HG03565 (cell line): Measurements from ENCODE around the gene RPRD1B.

Source experiments
- ATAC-seq: cut with Tn5 transposase; IDR thresholded peaks from one replicate; pipeline ENCODE4 v1.9.1; 2021; ENCODE audit warnings: mild to moderate bottlenecking, moderate library complexity; ENCODE audit not compliant: unreplicated experiment

The RPRD1B gene

DNA sequence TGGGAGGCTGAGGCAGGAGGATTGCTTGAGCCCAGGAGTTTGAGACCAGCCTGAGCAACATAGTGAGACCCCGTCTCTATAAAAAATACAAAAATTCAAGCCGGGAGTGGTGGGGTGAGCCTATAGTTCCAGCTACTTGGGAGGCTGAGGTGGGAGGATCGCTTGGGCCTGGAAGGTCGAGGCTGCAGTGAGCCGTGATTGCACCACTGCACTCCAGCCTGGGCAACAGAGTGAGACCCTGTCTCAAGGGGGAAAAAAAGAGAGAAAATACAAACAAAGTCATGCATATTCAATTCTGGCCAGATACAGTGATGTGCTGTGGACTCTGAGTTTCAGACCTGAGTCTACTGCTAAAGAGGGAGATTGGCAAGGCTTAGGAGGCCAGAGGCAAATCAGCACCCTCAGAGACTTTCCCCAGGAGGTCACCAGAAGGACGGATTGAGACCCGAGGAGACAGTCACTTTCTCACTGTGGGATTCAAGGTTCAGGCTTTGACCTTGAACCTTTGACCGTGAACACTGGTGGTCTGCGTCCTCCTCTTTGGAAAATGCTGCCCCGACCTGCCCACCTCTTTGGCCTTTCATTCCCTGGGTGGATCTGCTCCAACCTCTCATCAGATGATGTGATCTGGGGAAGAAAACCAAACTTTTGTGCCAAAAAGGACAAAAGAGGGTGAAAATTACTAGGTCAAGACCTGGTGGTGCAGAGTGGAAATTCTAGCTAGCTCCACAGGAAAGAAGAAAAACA lies 100.3 kb downstream of the RPRD1B start:
- no peak for ATAC-seq

GRCh38 chr20:38134427-38135270 lies 101.1 kb downstream of the RPRD1B start:
- ATAC-seq: no peak

DNA sequence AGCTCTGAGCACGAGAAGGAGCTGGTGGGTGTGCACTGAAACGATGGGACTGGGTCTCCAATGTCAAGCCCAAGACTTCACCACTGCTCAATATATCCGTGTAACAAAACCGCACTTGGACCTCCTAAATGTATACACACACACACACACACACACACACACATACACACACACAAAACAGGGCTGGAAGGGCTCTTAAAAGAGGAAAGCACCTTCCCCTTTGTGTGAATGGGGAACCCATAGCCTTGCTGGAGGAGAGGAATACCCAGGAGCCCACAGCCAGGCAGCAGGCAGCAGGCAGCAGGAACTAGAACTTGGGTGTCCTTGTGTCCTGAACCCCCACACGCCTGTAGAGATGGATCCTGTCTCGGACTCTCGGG lies 101.7 kb downstream of the RPRD1B start:
- no peak for ATAC-seq

- no peak for ATAC-seq
Measured at GRCh38 chr20:38135651-38136420, 102.3 kb downstream of the RPRD1B start.

- no peak for ATAC-seq
Measured at GRCh38 chr20:38136421-38137245, 103.1 kb downstream of the RPRD1B start.

GRCh38 chr20:38137441-38138037 lies 104.0 kb downstream of the RPRD1B start:
- ATAC-seq: no peak

GRCh38 chr20:38138086-38138778 lies 104.7 kb downstream of the RPRD1B start:
- no peak for ATAC-seq

DNA sequence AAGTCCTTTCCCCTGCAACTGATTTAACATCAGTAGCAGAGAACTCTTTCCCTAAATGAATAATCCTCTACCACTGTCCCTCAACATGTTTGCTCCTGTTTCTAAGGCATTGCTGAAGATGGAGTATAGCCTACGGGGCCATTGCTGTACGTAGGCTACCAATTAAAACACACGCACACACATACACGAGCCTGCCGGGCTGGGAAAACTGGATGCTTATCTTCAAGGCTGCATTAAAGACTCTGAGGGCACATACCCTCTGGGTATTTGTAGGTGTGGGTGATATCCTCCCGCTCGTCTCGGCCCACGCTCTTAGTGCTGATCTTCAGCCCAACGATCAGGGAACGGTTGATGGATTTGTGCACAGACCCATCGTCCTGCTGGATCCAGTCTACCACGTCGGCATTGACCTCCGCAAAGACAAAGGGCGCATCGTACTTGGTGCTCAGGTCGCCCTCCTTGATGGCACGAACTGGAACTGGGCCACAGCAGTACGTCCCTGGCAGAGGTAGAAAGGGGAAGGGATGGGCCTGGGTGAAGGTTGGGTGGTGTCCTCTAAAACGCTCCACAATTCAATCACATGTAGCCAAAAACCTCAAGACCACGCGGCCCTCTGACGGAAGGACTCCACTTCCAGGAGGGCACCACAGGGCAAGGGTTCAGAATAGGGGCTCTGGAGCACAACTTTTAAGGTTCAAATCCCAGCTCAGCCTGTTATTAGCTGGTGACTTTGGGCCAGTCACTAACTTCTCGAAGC lies 105.8 kb downstream of the RPRD1B start:
- no peak for ATAC-seq

- ATAC-seq: no peak
Measured at GRCh38 chr20:38139977-38140753, 106.6 kb downstream of the RPRD1B start.

- ATAC-seq: no peak
Measured at GRCh38 chr20:38141204-38141888, 107.8 kb downstream of the RPRD1B start.
